ENCODE results near the gene DESI1.
A peak's percentile ranks its signal among the peaks of the same experiment; 100 is the strongest.
"Not testable (repeated sequence)": the region's sequence is repeated elsewhere in the genome, so short reads cannot be mapped to it uniquely, and the experiment has no call there.

DESI1 gene

GRCh38 chr22:41631615-41632014, 10.8 kb upstream of the DESI1 start:
- DNase-seq: not testable (repeated sequence)

DNA sequence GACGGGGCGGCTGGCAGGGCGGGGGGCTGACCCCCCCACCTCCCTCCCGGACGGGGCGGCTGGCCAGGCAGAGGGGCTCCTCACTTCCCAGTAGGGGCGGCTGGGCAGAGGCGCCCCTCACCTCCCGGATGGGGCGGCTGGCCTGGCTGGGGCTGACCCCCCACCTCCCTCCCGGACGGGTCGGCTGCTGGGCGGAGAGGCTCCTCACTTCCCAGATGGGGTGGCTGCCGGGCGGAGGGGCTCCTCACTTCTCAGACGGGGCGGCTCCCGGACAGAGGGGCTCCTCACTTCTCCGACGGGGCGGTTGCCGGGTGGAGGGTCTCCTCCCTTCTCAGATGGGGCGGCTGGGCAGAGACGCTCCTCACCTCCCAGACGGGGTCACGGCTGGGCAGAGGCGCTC, 10.3 kb upstream of the DESI1 start:
- not testable (repeated sequence) for DNase-seq

DNA sequence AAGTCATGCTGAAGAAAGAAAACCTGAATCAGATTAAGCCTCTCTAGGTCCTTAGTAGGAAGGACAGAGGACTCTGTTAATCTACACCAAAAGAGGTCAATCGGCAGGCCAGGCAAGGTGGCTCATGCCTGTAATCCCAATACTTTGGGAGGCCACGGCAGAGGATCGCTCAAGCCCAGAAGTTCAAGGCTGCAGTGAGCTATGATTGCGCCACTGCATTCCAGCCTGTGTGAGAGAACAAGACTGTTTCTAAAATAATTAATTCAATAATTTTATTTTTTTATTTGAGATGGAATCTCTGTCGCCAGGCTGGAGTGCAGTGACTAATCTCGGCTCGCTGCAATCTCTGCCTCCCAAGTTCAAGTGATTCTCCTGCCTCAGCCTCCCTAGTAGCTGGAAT, 4.7 kb upstream of the DESI1 start:
- no peak for DNase-seq

DNA sequence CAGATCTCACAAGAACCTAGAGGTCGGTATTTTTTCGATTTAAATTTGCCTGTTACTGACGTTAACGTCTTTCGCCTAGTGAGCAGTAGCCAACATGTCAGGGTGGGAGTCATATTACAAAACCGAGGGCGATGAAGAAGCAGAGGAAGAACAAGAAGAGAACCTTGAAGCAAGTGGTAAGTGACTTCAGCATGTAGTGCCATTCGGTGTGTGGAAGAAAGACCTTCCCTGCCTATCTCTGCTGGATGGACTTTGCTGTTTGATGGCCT, 1.0 kb upstream of the DESI1 start:
- DNase-seq: no peak

DNA sequence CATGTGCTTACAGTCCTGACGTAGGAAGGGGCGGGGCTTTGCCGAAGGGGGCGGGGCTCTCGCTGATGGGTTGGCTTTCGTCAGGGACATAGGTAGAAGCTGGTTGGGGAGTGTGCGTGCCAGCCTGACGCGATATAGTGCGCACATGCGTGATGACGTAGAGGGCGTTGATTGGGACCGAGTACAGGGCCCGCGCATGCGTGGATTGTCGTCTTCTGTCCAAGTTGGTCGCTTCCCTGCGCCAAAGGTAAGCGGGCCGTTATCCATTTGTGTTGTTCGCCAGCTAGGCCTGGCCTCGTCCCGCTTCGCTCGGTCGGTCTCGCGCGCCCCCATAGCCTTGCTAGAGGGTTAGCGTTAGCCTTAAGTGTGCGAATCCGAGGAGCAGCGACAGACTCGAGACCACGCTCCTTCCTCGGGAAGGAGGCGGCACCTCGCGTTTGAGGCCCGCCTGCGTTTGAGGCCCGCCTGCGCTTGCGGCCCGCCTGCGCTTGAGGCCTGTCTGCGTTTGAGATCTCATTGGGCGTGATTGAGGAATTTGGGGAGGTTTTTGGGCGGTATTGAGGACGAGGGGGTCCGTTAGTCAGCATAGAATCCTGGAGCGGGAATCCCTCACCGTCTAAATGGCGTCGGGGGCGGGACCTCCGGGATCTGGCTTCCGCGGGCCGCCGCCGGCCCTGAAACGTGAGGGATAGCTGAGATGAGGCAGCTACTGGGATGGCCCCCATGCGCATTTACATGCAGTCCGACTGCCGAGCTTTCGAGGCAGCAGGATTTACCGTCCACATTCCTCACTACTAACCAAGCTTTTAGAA, 462 bp upstream of the DESI1 start, which contains the start of gene XRCC6:
Gene XRCC6, plus strand, starts transcription at position 197 of the 812 bp plus-strand sequence. CDS start 710 bp downstream, outside the sequence.
- DNase-seq: peak; percentile 100

DNA sequence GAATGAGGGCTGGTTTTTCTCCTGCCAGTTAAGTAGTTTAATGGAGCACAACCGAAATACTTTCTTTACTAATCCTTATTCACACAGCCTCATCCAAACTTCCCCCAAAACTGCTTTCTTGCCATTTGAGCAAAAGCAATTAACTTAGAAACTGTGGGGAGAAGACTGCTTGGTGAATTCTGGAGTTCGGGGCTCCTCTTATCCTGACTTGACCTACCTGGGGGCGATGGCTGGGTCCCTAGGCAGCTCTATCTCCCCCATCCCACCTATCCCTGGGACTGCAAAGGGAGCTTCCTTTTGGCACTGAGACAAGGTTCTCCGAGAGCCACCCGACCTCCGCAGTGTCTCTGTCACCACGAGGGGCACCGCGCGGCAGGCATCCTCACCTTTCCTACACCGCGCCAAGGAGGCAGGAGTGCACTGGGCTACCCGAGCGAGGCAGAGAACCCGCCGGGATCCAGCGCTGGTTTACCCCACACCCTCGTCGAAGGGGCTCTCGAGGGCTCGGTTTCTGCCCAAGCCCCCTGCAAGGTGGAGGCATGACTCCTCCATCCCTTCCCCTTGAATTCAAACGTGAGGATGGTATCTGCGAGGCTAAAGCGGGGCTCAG, 759 bp downstream of the DESI1 start:
- DNase-seq: peak; percentile 39

DNA sequence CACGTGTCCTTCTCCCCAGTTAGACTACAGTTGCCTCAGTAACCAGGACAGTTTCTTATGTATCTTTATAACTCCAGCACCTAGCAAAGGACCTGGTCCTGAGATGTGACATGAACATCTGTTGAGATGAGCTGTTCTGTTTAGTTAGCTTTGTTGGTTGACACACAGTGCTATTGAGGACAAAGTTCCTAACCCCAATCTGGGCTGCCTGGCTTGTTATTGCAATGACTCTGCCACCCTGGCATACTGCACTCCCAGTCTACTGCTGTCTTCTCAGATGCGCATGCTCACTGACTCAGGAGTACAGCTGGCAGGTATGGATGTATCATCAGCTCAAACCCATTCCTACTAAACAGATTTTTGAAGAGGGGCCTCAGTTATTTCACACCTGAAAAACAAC, 7.4 kb downstream of the DESI1 start:
- DNase-seq: no peak

- DNase-seq: no peak
Measured at GRCh38 chr22:41612603-41613306, 8.1 kb downstream of the DESI1 start.

- no peak for DNase-seq
Measured at GRCh38 chr22:41608386-41608785, 12.5 kb downstream of the DESI1 start.

DNA sequence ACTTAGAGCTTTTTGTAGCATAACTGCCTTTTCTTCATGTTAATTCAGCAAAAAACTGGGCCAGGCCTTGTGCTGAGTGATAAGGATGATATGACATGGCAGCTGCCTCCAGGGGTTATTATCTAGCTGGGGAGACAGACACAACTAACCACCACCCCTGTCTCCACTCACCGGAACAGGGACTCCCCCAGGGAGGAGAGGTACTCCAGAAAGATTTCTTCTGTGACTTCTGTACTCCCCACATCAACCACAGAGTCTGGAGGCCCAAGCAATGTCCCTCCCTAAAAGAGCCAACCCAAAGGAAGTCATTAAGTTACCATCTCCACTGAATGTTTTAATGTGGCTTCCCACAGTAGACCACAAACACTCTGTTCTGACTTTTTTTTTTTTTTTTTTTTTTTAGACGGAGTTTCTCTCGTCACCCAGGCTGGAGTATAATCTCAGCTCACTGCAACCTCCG, 16.9 kb downstream of the DESI1 start:
- peak; percentile 51 for DNase-seq

GRCh38 chr22:41600976-41601375, 19.9 kb downstream of the DESI1 start:
- DNase-seq: no peak

DNA sequence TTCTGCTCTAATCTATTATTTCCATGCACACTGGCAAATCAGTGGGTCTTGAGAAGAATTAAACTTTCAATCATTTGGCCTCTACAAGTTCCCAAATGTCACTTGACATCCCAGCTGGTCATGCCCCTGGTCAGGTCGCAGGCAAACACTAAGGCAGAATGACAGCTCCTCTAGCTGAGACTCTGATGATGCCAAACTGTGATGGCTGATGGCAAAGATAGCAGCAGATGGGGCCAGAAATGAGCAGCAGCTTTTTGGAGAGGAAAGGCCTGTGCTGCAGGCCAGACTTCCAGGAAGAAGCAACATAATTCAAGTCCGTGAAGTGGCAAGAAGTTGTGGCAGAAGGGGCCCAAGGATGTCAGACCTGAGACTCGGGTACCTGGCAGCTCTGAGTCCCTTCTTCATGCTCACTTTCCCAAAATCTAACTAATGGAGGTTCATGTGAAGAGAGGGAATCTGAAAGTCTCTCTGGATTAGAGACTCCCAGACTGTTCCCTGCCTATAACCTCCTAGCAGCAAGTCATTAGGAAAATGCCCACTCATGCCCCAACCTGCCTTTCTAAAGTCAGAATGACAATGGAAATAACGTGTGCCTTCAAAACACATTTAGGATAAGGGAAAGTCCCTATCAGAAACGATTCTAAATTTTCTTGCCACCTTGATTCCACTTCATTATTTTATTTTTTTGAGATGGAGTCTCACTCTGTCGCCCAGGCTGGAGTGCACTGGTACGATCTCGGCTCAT, 21.8 kb downstream of the DESI1 start:
- DNase-seq: no peak

- no peak for DNase-seq
Measured at GRCh38 chr22:41598081-41598480, 22.8 kb downstream of the DESI1 start.

GRCh38 chr22:41597635-41597953, 23.2 kb downstream of the DESI1 start:
- DNase-seq: no peak

DNA sequence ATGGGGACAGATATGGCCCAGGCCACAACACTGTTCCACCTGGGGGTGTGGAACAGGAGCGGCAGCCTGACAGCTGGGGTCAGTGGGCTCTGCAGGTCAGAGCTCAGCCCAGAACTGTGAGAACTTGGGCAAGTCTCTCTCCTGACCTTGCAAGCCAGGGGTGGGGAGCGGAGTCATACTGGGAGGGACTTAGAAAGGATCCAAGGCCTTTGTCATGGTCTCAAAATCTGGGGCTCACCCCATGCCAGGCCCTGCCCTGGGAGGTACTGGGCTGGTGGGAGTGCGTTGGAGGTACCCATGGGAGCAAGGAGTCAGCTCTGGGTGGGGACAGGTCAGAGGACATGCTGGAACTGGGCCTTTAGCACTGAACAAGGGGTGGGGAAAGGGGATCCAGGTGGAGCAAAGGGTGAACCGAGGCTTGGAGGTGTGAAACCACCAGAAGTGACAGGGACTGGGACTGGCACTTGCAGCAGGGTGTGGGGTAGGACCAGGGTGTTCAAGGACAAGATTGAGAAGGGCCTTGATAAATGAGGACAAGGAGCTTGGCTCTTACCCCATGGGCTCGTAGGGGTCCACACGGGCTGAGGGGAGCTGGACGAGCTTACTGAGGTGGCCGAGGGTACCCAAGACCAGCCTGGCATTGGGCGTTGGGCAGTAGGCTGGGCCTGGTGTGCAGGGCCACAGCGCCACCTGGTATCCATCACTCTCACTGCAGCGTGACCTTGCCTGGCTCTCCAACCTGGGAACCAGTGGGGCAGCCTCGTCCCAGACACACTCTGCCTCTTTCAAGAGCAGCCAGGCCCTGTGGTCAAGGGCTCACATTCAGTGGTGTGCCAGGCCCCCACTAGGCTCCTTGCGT, 23.8 kb downstream of the DESI1 start:
- DNase-seq: peak; percentile 29

DNA sequence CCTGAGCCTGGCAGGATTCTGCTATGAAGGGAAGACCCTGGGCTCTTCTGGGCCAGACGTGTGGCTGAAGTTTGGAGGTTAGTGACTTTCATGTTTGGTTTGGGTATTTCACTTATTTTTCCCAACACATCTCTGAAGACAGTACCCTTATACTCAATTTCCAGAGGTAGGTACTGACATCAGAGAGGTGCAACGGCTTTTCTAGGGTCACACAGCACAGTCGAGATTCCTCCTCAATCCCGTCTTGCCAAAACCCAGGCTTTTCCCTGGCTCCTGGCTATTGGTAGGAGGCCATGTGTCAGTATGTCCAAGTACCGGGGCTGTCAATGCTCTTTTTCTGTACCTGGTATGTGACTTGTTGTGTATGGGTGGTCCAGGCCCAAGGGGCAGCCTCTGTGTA, 25.1 kb downstream of the DESI1 start:
- DNase-seq: no peak

- DNase-seq: not testable (repeated sequence)
Measured at GRCh38 chr22:41593336-41593960, 27.4 kb downstream of the DESI1 start.

GRCh38 chr22:41589391-41590241, 31.2 kb downstream of the DESI1 start, which contains the start of gene PMM1:
Gene PMM1, minus strand, starts transcription at chr22:41589840. Its CDS starts 35 bp downstream, at chr22:41589805.
- DNase-seq: peak; percentile 100

DNA sequence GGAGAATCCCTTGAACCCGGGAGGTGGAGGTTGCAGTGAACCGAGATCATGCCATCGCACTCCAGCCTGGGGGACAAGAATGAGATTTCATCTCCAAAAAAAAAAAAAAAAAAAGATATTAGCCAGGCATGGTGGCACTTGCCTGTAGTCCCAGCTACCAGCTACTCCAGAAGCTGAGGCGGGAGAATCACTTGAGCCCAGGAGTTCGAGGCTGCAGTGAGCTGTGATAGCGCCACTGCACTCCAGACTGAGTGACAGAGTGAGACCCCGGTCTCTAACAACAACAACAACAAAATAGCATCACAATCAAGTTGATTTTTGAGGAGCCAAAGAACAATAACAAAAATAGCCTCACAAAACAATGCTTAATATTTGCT, 33.5 kb downstream of the DESI1 start:
- no peak for DNase-seq

DNA sequence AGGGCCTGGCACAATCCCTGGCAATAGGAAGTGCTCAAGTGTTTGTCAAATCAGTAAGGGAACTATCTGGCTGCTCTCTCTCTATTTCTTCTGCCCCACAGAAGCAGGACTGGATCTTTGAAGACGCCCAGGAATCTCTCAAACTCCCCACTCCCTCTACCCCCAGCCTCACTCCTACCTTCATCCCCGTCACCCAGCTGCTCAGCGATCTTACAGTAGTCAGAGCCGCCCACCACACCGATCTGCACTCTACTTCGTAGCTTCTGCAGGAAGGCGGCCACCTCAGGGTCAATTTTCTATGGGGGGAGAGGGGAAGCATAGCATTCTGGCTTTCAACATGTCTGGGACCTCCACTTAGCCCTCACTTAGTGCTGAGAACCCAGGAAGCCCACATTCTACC, 34.9 kb downstream of the DESI1 start:
- DNase-seq: no peak

DNA sequence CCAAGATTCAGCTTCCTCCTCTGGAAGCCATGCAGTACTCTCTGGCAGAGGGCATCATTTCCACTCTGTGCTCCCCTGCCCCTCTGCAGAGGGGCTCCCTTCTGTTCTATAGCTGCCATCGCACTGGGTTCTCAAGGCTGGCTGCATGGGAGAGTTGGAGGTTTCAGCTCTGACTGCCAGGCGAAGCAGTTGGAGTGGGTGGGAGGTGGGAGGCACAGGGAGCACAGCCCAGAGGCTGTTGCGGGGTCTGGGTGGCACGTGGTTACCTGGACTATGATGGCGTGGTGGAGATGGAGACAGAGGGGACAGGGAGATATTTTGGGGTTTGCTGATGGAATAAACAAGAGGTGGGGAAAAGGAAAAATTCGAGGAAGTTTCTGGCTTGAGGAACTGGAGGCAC, 36.0 kb downstream of the DESI1 start:
- DNase-seq: no peak
